Lower leg skin (tissue), 3 donors: ENCODE measurements around the gene GJD3.

Experiments used
- CTCF ChIP-seq, 3 donors: fragments of 450-650 bp; IDR thresholded peaks; one replicate each; pipeline ENCODE4 v1.5.1; 2016; ENCODE audit warnings: antibody characterized with exemption in 3 of 3, mild to moderate bottlenecking in 3 of 3, moderate library complexity in 2 of 3
- POLR2A ChIP-seq, 2 donors: fragments of 450-650 bp; IDR thresholded peaks; one replicate each; pipeline ENCODE4 v1.6.1; 2016 to 2017; ENCODE audit warnings: antibody characterized with exemption in 2 of 2, mild to moderate bottlenecking in 1 of 2, moderate library complexity in 1 of 2

- no peak for TF ChIP-seq CTCF (IDR thresholded peaks at IDR 0.05)
- TF ChIP-seq POLR2A (IDR thresholded peaks at IDR 0.05) = no peak
Observed at GRCh38 chr17:40361925-40362695, 2.4 kb downstream of the GJD3 start.
